NCI-H1048 (cell line): Measurements from ENCODE around the gene DRAP1.

Experiments used
- DNase-seq: peaks from one replicate; lab custom pipeline; 2025; lab: John Stamatoyannopoulos, UW

The DRAP1 gene

DNA sequence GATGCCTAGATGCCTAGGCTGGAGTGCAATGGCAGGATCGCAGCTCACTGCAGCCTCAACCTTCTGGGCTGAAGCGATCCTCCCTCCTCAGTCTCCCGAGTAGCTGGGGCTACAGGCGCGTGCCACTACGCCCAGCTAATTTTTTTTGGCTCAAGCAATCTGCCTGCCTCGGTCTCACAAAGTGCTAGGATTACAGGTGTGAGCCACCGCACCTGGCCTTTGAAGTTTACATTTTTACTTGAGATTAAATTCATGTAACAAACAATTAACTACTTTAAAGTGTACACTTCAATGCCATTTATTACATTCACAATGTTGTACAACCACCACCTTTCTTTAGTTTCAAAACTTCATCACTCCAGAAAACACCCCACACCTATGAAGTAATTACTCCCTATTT, 15.5 kb upstream of the DRAP1 start:
- DNase-seq: no peak

DNA sequence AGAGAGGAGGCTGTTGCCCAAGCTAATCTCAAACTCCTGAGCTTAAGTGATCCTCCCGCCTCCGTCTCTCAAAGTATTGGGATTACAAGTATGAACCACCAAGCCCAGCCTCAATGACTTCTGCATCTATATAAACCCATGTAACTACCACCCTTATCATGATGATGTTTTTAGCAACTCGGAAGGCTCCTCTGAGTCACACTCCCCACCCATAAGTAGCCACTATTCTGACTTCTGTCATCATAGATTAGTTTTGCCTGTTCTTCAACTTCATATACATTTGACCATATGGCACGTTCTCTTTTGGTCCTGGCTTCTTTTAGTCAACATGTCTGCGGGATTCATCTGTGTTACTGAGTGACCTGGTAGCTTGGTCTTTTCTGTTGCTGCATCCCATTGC, 12.6 kb upstream of the DRAP1 start:
- DNase-seq: no peak

DNA sequence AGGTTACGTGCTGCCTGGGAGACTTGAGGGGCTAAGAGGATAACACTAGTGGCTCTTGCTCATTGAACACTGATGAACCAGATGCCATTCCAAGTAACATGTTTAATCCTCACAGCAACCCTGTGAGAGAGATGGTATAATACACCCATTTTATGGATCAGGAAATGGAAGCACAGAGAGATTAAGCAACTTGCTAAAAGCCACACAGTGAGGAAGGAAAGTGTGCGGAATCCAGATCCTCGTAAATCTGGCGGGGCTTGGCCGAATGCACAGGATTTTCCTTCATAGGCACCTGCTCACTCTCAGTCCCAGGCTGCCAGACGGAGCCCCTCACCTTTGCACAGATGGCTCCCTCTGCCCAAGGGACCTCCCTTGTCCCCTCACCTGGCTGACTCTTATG, 11.3 kb upstream of the DRAP1 start:
- DNase-seq: no peak

DNA sequence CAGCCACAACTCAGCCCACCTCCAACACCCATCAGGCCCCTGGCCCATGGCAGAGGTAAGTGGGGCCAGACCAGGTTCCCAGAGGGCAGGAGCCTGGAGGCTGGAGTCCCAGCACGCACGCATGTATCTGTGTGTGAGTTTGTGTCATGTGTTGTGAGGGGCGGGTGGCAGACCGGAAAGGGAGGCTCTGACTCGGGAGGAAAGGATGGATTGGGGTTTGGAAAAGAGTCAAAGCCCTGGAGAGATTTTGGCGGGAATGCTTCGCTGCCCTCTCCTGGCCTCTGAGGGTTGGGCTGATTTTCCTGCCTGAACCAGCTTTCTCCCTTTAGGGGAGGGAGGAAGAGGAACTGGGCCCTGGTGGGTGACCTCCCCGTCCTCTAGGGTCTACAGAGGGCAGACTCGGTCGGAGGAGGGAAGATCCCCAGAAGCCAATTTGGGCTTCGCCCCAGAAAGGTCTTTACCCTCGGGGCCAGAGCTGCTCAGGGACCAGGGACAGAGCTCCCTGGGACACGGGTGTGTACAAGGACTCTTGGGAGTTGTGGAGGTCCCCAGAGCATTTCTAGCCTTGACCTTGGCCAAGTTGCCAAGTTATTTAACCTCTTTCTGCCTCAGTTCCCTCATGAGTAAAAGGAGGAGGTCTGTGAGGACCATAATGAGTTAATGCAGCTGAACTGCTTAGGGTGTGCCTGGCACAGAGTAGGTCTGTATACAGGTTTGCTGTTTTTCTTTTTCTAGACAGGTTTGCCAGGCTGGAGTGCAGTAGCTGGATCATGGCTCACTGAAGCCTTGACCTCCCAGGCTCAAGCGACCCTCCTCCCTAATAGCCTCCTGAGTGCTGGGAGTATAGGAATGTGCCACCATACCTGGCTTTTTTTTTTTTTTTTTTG, 7.3 kb upstream of the DRAP1 start:
- DNase-seq: no peak

DNA sequence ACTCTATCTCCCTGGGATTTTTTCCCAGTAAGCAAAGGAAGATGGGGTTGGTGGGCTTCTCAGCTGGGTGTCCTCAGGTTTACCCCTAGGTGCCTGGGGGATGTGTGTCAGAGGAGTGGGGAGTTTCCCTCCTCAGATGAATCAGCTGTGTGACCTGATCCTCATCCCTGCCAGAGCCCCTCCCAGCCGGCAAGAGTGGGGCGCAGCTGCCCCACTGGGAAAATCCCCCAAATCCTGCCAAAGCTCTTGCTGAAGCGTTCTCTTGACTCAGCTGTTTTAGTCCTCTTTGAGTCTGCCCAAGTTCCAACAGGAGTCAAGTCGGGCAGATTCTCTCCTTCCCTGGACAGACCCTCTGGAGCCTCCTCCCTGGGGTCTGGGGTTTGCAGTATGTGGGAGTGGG, 6.4 kb upstream of the DRAP1 start:
- no peak for DNase-seq

DNA sequence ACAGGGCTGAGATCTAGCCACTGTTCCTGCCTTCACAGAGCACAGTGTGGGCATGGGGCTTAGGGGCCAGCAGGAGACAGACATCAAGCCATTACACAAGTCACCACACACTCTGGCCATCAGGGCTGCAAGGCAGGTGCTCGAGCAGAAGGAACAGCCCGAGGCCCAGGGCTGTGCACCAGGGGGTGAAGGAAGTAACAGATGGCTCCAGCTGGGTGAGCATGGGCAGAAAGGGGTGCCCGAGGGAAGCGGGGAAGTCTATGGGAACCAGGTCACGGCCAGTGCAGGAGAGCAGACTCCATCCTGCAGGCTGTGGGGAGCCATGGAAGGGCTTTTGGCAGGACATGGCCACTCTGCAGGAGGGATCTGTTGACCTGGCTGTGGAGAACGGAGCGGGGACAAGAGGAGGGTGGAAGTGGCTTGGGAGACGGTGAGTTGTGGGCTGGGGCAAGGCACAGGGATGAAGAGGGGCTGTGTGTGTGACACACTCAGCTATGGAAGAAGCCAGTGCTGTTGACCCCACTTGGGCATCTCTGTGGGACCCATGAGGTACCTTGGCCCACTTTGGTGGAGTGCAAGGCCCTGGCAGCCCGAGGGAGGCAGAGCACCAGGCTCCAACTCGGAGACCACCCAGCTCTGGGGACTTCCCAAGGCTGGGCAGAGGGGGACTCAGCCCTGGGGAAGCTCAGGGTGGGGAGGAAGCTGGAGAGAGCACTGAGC, 4.0 kb upstream of the DRAP1 start:
- no peak for DNase-seq

DNA sequence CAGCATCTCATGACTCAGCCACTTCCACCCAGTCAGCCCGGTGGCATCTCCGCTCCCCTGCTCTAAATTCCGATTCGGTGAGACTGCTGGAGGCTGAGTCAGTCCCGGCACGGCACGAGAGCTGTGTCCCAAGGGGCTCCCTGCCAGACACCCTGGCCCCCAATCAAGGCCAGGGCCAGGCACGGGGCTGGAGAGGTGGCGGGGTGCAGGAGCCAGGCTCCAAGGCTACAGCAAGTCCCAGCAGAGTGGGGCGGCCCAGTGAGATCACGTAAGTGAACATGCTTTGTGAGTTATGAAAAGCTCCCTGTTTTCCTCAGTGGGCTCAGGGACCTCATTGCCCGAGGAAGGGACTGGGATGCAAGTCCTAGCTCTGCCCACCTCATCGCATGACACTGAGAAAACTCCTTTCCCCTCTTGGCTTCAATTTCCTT, 3.4 kb upstream of the DRAP1 start:
- DNase-seq: no peak

DNA sequence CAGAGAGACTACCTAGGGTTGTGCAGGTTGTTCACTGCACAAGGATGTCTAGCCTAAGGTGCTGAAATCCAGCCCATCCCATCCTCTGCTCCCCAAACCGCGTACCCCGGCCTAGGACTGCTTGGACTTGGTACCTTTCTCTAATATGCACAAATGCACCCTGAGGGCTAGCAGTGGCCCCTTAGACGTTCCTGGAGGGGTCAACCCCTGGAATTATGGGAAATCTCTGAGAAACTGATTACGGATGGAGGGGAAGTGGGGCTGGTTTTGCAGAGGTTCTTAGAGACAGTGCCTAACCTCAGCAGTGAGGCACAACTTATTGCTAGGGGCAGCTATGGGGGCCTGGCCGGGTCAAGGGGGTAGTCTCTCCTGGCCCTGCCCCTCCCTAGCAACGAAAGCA, 2.8 kb upstream of the DRAP1 start:
- no peak for DNase-seq

DNA sequence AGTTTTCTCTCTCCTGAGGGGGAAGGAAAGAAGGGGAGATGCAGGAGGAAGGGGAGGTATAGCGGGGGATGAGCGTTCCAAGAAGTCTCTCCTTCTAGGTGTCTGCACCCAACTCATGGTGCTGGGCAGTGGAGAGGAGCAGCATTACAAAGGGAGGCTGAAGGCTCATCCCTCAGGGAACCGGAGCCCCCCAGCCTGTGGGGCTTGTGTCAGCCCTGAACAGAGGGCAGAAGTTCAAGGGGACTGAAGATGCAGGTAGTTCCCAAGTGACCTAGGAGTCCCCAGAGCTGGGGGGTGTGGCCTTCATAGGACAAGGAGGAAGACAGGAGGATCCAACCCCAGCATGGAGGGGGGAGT, 2.2 kb upstream of the DRAP1 start:
- DNase-seq: no peak

DNA sequence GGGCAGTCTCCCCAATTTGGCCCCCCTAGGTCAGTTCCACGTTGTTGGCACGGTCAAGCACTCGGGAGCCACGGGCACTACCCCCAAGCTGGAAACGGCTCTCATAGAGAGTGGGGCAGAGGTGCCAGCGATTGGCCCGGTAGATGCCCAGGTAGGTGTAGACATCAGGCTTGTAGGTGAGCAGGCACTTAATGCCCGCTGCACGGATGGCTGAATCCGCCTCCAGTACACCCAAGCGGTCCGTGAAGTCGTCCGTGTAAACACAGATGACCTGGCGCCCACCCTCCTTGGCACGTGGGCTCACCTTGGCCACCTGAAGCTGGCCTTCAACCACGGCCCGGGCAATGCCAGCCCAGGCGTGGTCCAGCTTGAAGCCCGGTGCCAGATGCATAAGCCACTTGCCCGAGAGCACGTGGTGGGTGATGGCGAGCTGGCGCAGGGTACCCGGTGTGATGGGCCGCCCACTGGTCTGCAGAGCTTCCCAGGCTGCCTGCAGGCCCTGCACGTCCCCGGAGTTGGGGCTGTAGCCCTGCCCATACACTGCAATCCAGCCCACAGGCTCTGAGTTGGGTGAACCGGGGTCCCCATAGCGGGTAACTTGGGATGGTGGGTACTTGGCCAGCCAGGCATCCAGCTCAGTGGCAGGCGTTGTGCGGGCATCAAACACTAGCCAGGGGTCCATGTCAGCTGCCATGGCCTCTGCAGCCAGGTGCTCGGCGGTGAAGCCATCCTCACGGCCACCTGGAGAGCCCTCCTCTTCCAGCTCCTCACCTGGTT, 1.6 kb upstream of the DRAP1 start:
- DNase-seq: no peak

DNA sequence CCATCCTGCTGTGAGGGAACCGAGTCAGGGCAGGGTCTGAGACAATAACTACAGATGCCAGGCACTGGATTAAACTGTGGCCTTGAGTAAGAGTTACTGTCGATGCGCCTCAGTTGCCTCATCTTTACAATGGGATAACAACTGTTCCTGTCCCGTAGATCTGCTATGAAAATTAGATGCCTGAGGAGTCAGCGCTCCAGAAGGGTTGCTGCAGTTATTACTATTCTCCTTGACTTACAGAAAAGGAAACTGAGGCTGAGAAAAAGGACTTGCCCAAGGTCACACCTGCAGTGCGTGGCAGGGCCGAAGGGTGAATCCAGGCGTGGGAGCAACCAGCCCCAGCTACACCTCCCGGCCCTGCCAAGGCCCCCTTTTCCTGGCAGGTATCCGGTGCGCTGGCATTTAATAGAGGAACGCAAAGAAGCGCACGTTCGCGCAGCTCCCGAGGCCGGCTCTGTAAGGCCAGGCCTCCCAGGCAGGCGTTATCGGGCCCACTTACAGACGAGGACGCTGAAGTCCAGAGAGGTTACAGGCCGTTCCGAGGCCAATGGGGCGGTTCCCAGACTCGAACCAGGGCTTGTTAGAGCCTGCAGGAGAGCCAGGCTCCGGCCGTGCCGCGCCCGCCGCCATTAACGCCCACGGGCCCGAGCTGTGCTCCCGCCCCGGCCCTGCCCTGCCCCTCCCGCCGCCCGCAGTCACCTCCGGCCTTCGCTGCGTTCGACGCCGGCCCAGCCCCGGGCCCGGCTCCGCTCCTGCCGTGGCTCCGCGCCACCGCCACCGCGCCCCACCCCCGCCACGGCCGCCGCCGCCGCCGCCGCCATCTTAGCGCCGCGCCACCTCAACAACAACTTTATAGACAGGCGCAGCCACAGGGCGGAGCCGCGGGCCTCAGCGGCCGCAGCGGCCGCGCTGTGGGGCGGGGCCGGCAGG, 750 bp upstream of the DRAP1 start, which contains the start of gene C11orf68:
Gene C11orf68, minus strand, starts transcription at position 852 of the 930 bp plus-strand sequence. Its CDS starts 31 bp downstream, at position 821.
- no peak for DNase-seq

DNA sequence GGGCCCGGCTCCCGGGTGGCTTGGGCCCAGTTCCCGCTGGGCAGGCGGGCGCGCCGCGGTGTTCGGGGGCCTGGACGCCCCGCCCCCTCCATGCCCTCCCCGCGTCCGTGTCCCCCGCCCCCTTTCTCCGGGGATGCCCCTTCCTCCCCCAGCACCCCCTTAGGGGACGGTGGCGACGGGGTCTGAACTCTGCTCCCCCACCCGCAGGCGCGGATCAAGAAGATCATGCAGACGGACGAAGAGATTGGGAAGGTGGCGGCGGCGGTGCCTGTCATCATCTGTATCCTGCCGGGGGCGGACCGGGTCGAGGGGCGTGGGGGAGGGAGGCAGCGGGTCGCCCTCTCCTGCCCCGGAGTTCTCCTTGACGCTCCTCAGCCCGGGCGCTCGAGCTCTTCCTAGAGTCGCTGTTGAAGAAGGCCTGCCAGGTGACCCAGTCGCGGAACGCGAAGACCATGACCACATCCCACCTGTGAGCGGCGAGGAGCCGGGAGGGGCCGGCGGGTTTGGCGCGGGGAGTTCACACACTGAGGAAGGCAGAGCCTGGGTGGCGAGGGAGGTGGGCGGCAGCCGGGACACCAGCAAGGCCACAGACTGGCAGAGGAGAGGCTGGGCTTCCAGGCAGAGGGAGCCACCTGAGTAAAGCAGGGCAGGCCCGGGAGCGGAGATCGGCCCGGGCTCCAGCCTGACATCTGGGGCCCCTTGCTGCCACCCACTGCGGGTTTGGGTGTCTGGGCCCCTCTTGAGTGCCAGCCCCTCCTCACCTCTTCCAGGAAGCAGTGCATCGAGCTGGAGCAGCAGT, 546 bp downstream of the DRAP1 start:
- no peak for DNase-seq

DNA sequence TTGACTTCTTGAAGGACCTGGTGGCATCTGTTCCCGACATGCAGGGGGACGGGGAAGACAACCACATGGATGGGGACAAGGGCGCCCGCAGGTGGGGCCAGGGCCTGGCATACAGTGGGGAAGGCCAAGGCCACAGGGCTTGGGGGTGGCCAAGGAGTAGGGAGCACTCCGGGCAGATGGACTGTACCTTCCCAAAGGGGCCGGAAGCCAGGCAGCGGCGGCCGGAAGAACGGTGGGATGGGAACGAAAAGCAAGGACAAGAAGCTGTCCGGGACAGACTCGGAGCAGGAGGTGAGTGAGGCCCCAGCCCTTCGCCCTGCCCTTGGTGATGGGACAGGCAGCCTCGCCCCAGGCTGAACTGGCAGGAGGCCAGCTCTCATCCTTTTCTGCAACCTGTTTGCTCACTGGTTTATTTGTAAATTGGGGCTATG, 1.2 kb downstream of the DRAP1 start:
- DNase-seq: no peak

DNA sequence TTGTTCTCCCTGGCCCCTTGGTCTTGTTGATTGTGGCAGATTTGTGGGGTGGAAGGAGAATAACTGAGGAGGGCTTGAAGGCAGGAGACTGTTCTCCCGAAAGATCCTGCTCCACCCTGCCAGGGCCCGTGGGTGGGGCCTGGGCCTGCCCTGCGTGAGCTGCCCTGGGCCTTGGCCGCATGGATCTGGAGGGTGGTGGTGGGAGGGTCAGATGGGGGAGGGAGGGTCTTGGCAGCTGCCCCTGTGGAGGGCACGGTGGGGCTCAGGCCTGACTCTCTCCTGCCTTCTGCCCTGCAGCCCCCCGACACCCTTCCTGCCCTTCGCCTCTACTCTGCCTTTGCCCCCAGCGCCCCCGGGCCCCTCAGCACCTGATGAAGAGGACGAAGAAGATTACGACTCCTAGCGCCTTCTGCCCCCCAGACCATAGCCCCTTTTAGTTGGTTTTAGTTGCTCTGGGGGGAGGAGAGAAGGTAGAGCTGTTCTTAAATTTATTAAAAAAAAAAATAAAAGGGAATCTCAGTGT, 1.9 kb downstream of the DRAP1 start:
- no peak for DNase-seq

DNA sequence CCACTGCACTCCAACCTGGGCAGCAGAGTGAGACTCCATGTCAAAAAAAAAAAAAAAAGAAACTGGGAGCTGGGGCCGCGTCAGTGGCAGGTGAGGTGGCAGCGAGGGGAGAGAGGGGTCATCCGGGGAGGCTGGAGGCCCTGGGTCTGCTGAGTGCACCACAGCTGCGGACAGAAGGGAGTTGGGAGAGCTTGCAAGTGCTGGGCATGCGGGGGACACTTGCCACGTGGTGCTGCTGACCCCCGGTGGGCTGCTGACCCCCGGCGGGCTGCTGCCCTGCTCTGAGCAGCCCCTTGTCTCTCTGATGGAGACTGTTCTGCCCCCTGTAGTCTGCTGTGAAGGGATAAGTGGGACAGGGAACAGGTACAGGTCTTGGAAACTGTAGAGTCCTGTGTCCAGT, 2.6 kb downstream of the DRAP1 start:
- DNase-seq: no peak

DNA sequence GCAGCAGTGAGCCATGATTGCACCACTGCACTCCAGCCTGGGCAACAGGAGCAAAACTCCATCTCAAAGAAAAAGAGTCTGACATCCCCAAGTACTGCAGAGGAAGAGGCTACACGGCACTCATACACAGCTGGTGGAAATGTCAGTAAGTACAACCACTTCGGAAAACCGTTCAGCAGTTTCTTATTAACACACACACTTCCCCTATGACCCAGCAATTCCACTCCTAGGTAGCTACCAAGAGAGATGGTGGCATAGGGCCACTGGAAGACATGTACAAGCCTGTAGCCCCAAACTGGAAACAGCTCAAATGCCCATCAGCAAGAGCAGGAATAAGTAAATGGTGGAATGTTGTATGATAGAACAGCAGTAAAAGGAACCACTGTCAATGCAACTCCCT, 3.3 kb downstream of the DRAP1 start:
- no peak for DNase-seq

DNA sequence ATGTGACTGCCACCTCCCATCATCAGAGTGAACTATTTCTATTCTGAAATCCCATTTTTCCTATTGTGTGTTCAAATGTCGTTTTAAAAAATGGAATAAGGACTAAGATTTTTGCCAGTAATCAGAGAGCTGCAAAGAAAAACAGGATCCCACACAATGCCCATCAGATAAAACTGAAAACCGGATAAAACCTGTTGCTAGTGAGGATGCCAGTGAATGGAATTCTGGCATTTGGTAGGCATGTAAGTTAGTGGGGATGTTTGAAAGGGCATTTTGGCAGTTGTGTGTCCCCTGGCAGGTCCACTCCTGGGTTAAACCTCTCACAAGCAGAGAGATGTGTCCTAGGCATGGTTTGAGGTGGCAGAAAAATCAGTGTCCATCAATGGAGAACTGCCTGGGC, 6.2 kb downstream of the DRAP1 start:
- DNase-seq: no peak

DNA sequence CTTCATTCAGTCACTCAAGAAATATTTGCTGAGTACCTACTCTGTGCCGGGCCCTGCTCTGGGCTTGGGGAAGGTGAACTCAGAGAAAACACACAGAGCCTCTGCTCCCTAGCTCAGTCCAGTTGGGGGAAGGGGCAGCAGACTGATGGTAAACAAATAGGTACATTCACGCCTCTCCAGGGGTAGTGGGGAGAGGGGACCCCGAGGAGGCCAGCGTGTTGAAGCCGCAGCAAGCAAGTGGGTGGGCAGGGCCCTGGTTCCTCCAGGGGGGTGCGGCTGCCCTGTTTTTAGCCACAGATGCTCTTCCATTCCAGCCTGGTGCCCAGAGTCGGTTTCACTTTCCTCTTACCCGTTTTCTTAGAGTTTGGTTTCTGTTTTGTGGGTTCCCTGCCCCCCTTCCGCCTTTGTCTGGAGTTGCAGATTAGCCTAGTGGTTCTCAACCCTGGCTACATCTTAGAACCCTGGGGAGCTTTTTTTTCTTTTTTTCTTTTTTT, 8.7 kb downstream of the DRAP1 start:
- DNase-seq: no peak

DNA sequence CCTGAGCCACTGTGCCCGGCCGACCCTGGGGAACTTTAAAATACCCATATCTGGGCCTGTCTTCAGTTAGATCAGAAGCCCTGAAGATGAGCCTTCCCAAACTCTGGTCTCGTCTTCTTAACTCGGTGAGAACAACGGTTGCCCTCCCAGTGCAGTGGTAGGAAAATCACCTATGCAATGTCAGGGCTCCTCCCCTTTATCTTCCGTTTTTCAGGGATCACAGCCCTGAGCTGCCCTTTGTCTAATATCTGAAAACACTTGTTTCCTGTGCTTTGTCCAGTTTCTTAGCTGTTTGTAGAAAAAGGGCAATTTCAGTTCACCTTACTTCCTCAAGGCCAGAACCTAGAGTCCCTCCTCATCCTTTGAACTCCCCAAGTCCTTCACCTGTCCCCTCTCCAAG, 9.4 kb downstream of the DRAP1 start:
- no peak for DNase-seq
